GM18519 (cell line): Measurements from ENCODE around the gene LRRC10B.

ENCODE experiments used
- ATAC-seq: cut with Tn5 transposase; IDR thresholded peaks from one replicate; pipeline ENCODE4 v1.9.1; 2021; ENCODE audit warnings: mild to moderate bottlenecking, moderate library complexity; ENCODE audit not compliant: unreplicated experiment, low FRiP score

The LRRC10B gene

GRCh38 chr11:61486011-61486620 lies 22.4 kb upstream of the LRRC10B start:
- ATAC-seq = no peak

DNA sequence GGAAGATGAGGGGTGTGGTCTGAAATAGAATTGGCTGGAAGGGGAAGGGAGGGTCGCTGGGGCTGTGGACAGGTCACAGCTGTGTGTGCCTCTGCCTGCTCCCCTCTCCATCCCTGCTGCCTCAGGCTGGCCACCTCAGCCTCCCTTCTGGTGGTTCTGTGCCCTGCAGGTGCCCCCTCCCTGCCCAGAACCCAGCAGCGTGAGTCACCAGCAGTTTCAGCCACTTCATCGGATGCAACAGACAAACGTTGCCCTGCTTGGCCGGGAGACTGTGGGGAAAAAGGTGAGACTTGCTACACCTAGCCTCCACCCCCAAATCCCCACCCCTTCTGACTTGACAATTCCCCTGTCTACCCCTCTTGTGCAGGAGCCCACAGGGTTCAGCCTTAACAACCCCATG lies 21.8 kb upstream of the LRRC10B start:
- ATAC-seq = no peak

DNA sequence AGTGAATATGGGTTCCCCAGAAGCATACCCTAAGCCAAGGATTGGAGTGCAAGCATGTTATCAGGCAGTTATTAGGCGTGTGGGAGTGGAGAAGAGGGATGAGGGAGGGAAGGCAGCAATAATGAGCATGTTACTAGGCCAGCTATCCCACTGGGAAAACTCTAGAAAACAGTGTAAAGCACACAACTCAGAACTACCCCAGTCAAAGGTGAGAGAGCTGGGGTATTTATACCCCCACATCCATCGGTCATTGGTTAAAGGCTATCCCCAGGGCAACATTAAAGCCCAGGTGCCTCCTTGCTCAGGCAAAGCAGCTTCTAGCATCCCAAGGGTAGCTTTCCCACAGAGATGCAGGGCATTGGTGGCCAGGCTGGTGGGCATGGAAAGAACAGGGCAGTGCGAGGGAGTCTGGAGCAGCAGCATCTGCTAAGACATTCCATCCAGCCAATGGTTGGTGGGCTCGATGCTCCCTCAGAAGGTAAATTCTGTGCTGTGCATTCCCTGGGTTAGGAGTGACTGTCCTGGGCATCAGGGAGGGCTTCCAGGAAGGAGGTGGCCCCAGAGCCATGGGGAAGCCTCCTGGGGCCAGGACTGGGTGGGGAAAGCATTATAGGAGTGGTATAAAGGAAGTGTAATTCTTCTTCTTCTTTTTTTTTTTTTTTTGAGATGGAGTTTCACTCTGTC lies 21.1 kb upstream of the LRRC10B start:
- no peak for ATAC-seq

- ATAC-seq = no peak
Observed at GRCh38 chr11:61488651-61489291, 19.8 kb upstream of the LRRC10B start.

DNA sequence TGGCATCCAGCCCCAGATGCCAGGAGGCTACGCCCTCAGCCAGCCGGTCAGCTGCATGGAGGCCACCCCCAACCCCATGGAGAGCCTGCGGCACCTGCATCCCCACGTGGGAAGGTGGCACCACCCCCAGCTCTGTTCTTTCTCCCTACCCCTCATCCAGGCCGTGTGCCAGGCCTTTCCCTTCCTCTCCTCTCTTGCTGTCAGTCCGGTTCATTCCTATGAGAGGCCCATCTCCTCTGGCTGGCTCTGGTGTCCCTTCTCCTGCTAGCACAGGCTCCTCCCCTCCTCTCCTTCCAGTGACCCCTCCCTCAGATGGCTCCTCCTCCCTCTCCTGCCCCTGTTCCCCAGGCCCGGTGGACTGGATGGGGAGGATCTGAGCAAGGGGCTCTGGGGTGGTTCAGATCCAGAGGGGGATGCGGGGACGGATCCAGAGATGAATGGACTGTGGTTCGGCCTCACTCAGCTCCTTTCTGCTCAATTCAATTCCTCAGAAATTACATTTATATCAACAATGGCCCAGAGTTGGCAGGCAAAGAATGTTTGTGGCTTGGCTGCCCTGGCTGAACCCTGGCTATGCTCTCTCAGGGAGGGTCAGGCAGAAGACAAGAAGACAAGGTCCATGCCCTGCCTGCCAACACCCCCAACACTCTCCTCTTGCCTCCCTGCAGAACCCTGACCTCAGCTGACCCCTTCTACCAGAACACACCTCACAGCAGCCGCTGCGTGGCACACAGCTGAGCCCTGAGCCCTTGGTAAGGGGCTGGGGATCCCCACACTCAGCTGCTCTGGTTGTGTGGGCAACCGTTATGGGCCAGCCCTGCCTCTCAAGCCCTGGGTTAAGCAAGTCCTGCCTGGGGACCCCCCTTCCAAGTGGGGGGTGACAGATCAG lies 18.5 kb upstream of the LRRC10B start:
- ATAC-seq = no peak

GRCh38 chr11:61491736-61492395 lies 16.7 kb upstream of the LRRC10B start:
- no peak for ATAC-seq

DNA sequence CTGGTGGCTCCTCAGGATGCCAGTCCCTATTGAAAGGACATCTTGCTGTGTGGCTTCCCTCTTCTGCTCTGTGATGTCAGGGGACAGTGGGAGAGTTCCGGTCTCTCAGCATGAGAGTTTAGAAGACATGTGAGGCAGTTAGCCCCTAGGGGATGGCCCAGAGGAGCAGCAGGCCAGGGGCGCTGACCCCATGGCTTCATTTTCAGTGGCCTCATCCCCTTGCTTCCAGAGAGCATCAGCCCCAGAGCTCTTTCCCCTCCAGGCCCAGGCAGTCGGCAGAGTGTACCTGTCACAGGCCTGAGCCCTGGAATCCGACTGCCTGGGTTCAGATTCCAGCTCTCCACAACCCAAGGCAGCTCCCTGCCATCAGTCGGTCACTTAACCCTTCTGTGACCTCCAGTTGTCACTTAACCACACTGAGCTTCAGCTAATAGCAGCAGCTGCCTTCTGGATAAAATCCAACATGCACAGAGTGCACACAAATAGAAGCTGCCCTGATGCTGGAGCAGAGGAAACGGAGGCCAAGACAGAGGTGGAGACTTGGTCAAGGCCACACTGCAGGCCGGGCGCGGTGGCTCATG lies 14.1 kb upstream of the LRRC10B start:
- no peak for ATAC-seq

DNA sequence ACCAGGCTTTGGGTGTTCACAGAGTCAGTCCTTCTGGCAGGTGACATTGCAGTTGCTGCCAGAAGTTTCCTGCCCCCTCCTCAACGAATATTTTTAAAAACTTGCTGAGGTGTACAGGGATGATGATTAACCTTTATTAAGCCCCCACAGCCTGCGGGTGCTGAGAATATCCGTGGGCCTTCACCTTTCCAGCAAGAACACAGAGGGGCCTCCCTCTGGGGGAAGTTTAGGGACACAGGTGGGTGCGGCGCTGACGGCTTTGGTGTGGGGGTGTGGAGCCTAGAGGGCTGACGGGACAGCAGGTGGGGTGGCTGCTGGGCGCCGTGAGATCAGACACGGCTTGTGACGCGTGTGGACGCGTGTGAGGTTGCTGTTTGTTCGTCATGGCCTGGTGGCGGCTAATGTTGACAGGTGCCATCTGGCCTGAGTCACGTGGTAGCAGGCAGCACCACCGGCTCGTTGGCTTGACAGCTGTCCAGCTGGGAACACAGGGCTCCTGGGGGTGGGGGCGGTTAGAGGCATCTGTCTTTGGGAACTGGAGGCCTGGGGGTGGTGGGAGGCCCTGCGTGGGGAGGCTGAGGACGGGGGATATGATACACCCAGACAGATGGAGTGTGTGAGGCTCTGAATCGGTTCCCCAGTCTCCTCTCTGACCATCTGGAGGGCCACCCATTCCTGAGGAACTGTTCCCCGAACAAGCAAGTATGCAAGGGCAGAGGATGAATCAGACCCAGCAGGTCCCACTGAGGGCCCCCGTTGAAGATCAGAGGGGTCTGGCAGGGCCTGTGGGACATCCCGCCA lies 12.5 kb upstream of the LRRC10B start:
- no peak for ATAC-seq

DNA sequence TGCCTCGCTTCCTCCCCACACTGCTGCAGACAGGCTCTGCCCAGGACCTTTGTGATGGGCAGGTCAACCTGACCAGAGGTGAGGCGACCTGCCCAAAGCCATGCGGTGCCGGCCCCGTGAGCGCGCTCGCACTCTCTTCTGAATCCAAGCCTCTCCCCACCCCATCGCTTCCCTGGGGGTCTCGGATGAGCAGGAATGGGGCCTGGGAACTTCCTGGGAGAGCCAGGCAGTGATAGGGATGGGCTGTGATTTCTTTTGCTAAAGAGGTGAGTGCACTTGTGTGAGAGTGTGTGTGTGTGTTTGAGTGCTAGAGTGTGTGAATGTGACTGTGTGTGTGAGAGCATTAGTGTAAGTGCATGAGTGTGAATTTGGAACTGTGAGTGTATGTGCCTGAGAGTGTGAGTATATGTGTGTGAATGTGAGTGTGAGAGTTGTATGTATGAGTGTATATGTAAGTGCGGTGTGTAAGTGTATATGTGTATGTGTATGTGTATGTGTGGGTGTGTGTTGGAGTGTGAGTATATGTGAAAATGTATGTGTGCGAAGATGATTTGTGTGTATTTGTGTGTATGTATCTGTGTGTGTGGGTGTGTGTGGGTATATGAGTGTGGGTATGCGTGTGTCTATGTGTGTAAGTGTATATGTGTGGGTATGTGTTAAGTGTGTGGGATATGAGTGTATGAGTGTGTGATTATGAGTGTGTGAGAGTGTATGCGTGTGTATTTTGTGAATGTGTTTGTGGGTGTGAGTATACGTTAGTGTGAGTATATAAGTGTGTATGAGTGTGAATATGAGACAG lies 11.7 kb upstream of the LRRC10B start:
- no peak for ATAC-seq

DNA sequence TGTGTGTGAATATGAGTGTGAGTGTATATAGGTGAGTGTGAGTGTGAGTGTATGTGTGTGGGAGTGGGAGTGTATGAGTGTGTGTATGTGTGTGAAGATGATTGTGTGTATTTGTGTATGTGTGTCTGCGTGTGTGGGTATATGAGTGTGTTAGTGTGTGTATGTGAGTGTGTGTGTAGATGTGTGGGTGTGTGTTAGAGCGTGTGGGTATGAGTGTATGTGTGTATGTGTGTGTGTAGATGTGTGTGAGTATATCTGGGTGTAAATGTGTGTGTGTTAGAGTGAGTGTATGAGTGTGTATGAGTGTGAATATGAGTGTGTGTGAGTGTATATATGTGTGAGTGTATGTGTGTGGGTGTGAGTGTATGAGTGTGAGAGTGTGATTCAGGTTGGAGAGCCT lies 11.1 kb upstream of the LRRC10B start:
- no peak for ATAC-seq

- ATAC-seq = no peak
Observed at GRCh38 chr11:61497876-61498275, 10.7 kb upstream of the LRRC10B start.

- ATAC-seq = no peak
Observed at GRCh38 chr11:61498767-61499341, 9.7 kb upstream of the LRRC10B start.

GRCh38 chr11:61499816-61500491 lies 8.6 kb upstream of the LRRC10B start:
- no peak for ATAC-seq

- no peak for ATAC-seq
Observed at GRCh38 chr11:61502522-61502921, 6.0 kb upstream of the LRRC10B start.

DNA sequence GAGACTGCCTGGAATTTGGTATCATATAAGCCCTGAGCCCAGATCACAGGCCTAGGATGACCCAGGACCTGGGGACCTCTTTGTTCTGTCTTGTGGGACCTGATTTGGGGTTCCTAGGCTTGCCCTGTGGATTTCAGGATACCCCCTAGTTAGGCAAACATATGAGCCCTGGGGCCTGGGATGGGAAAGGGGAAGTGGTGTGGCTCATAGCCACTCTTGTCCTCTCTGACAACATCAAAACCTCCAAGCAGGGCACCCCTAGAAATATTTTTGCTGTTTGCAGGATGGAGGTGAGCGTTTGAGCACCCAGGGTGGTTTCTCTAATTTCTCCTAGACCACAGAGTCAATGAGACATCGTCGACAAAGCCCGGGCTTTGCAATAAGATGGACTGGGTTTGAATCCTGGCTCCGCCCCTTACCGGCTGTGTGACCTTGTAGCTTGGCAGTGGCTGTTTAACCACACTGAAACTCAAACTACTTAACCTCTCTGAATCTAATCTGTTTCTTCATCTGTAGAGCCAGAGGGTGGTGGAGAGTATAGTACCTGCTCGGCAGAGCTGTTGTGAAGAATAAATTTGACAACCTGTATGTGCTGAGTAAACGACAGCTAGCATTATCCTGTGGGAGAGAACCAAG lies 5.3 kb upstream of the LRRC10B start:
- ATAC-seq = no peak

DNA sequence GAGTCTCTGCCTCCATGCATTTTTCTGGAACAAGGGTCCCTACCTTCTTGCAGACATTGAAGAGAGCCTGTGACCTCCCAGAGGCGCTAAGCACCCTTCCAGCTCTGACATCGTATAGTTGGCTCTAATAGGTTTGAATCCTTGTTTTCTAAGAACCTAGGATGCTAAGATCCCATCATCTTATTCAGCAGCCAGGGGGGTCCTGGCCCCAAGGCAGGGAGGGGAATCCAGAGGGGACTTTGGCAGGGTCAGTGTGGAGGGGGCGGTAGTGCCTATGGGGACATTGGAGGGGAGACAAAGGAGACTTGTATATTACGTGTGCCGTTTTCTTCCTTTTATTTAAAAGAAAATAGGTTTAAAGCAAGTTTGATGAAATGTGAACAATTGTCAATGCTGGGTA lies 3.4 kb upstream of the LRRC10B start:
- ATAC-seq = no peak

GRCh38 chr11:61505640-61506155 lies 2.9 kb upstream of the LRRC10B start:
- no peak for ATAC-seq
